RWPE2 (cell line): ENCODE results near the gene AVEN.

Experiments used
- ATAC-seq: fragments of 200-7000 bp; cut with Tn5 transposase; 3 replicates; pipeline ENCODE4 v1.9.1; 2021; ENCODE audit warnings: low read depth
- DNase-seq: peaks from one replicate; pipeline ENCODE4 v3.0.0-alpha.2; 2020; ENCODE audit warnings: low spot score
- H3K27ac ChIP-seq: fragments of 450-650 bp; 2 replicates; pipeline ENCODE4 v1.5.1; 2017; ENCODE audit warnings: mild to moderate bottlenecking; ENCODE audit not compliant: poor library complexity, severe bottlenecking
- H3K27me3 ChIP-seq: fragments of 250-450 bp; sonication (Bioruptor Pico); 2 replicates; pipeline ENCODE4 v1.5.1; 2021; ENCODE audit warnings: mild to moderate bottlenecking, moderate library complexity; ENCODE audit not compliant: insufficient read depth, poor library complexity, severe bottlenecking
- H3K36me3 ChIP-seq: fragments of 250-450 bp; sonication (Bioruptor Pico); 2 replicates; pipeline ENCODE4 v1.5.1; 2020; ENCODE audit warnings: low read depth, mild to moderate bottlenecking, moderate library complexity
- H3K4me1 ChIP-seq: fragments of 250-450 bp; sonication (Bioruptor Pico); 2 replicates; pipeline ENCODE4 v1.5.1; 2021; ENCODE audit warnings: mild to moderate bottlenecking, moderate library complexity; ENCODE audit not compliant: insufficient read depth, poor library complexity, severe bottlenecking
- H3K4me3 ChIP-seq: fragments of 250-450 bp; sonication (Bioruptor Pico); 2 replicates; pipeline ENCODE4 v1.5.1; 2021; ENCODE audit warnings: mild to moderate bottlenecking, moderate library complexity; ENCODE audit not compliant: severe bottlenecking
- H3K9me3 ChIP-seq: fragments of 250-450 bp; sonication (Bioruptor Pico); 2 replicates; pipeline ENCODE4 v1.5.1; 2021; ENCODE audit warnings: mild to moderate bottlenecking, moderate library complexity; ENCODE audit not compliant: severe bottlenecking
- TF ChIP-seq, protein P1 (sequence below): fragments of 450-650 bp; IDR thresholded peaks from one replicate; pipeline ENCODE4 v1.5.1; 2017; ENCODE audit warnings: mild to moderate bottlenecking, moderate library complexity; ENCODE audit not compliant: poor library complexity, severe bottlenecking

AVEN gene

DNA sequence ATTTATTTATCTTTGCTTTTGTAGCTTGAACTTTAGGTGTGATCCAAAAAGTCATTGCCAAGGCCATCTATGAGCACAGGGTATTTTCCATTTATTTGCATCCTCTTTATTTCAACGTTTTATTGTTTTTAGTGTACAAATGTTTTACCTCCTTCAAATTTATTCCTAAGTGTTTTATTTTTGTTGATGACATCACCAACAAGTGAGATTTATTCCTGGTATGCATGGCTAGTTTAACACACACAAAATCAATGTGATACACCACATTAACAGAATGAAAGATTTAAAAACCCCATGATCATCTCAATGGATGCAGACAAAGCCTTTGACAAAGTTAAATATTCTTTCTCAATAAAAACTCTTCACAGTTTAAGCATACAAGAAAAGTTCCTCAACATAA is 137.0 kb downstream of the AVEN start:
- ATAC-seq (no peak), DNase-seq (no peak)
- TF ChIP-seq, protein P1, sequence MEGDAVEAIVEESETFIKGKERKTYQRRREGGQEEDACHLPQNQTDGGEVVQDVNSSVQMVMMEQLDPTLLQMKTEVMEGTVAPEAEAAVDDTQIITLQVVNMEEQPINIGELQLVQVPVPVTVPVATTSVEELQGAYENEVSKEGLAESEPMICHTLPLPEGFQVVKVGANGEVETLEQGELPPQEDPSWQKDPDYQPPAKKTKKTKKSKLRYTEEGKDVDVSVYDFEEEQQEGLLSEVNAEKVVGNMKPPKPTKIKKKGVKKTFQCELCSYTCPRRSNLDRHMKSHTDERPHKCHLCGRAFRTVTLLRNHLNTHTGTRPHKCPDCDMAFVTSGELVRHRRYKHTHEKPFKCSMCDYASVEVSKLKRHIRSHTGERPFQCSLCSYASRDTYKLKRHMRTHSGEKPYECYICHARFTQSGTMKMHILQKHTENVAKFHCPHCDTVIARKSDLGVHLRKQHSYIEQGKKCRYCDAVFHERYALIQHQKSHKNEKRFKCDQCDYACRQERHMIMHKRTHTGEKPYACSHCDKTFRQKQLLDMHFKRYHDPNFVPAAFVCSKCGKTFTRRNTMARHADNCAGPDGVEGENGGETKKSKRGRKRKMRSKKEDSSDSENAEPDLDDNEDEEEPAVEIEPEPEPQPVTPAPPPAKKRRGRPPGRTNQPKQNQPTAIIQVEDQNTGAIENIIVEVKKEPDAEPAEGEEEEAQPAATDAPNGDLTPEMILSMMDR, result no peak
- Histone ChIP-seq H3K9me3 (no peaks in the 10 kb centered on the region), H3K36me3 (no peaks in the 10 kb centered on the region), H3K27ac (no peak overlapping the region), H3K4me3 (no peak overlapping the region), H3K4me1 (no peaks in the 10 kb centered on the region), H3K27me3 (no peaks in the 10 kb centered on the region)

DNA sequence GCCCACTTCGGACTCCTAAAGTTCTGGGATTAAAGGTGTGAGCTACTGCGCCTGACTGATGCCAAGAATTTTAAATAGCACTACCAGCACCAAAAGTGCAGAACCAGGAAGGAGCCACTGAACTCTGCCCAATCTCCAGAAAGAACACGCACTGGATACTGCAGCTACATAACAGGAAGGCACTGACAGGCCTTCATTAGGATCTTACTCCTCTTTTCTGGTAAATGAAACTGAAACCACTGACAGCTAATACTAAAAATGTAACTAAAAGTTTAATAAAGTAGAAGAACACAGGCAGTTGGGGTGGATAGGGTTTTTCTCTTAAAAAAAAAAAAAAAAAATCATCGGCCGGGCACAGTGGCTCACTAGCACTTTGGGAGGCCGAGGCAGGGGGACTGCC is 144.8 kb downstream of the AVEN start:
- no peaks in the 10 kb centered on the region for H3K9me3 ChIP-seq
- no peaks in the 10 kb centered on the region for H3K4me1 ChIP-seq
- no peaks in the 10 kb centered on the region for H3K27me3 ChIP-seq
- no peak overlapping the region for H3K4me3 ChIP-seq
- DNase-seq (no peak), ATAC-seq (no peak)
- TF ChIP-seq, protein P1, result no peak
- H3K27ac ChIP-seq, result no peak overlapping the region
- no peaks in the 10 kb centered on the region for H3K36me3 ChIP-seq

DNA sequence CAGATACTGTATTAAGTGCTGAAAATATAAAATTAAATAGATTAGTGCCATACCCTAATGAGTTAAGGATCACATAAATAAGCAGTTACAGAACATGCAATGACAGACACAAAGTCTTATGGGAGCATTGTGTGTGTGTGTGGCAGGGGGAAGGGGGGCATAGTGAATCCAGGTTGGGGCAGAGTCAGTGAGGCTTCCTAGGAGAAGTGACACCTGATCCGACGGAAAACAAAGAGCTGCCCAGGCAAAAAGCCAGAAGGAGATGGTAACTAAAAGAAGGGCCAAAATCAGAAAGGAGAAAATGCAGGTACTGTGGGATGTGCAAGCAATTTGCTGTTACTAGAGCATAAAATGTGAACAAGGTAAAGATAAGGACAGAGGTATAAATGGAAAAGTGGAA is 150.8 kb downstream of the AVEN start:
- ATAC-seq, result no peak
- TF ChIP-seq, protein P1, result no peak
- no peak for DNase-seq
- no peaks in the 10 kb centered on the region for H3K4me1 ChIP-seq
- no peak overlapping the region for H3K4me3 ChIP-seq
- no peaks in the 10 kb centered on the region for H3K9me3 ChIP-seq
- no peaks in the 10 kb centered on the region for H3K36me3 ChIP-seq
- H3K27me3 ChIP-seq, result no peaks in the 10 kb centered on the region
- H3K27ac ChIP-seq, result no peak overlapping the region

DNA sequence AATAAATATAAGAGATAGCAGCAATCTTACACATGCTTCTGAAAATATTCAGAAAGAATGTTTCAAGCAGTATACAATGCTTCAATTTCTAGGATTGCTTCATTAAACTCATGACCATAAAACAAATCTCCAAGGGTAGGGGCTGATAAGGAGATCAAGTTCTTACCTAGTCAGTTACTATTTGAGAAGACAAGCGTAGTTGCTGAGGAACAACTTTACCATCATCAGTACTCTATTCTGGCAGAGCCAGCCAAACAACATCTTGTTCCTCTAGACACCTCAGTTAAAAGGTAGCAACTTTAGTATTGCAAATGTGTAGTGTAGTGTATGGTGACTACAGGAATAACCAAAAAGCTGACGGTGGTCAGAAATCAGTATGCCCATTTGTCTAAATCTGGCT is 156.1 kb downstream of the AVEN start:
- no peak overlapping the region for H3K4me3 ChIP-seq
- TF ChIP-seq, protein P1, result no peak

DNA sequence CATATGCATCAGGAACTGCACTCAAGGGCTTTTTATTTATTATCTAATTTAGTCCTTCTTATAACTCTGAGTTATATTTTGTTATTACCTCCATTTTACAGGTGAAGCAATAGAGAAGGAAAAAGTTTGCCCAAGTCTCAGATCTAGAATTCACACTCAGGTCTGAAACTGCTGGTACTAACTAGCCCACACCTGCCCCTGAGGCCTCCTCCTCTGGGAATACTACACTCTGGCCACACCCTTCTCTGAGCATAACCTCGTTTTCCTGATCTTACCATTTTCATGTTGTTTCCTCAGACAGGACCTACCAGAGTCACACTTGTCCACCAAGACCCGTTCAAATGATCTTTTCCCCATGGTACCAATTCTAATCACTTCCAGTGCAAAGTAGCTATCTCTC is 164.8 kb downstream of the AVEN start:
- Histone ChIP-seq H3K4me3 (no peak overlapping the region), H3K36me3 (no peaks in the 10 kb centered on the region), H3K9me3 (no peaks in the 10 kb centered on the region), H3K4me1 (no peaks in the 10 kb centered on the region), H3K27ac (no peak overlapping the region), H3K27me3 (no peaks in the 10 kb centered on the region)
- ATAC-seq (peak; percentile 48; the same call in 1 of the 3 replicates), DNase-seq (no peak)
- TF ChIP-seq, protein P1, result no peak

More for the DNA sequence above, 156.1 kb downstream of the AVEN start:
- no peaks in the 10 kb centered on the region for H3K27me3 ChIP-seq
- H3K4me1 ChIP-seq, result no peaks in the 10 kb centered on the region
- ATAC-seq (no peak), DNase-seq (no peak)
- no peaks in the 10 kb centered on the region for H3K36me3 ChIP-seq
- no peak overlapping the region for H3K27ac ChIP-seq
- no peaks in the 10 kb centered on the region for H3K9me3 ChIP-seq
